ENCODE data around the gene ATF7IP. TPM values are rescaled to one million over a fixed set of nuclear protein-coding genes. Genes with fewer than 3 reads are reported as not detected.

ATF7IP gene
- total RNA-seq, 2 donors from 2014 or later, result 36.2 to 44.9 TPM

- no peak overlapping the region for H3K9ac ChIP-seq (ENCODE audit: low read depth in 2 of 2, low read length in 2 of 2)
- no peaks in the 10 kb centered on the region for H3K4me1 ChIP-seq
- H3K9me3 ChIP-seq, result no peaks in the 10 kb centered on the region
- no peak overlapping the region for H3K27ac ChIP-seq
- no peak for TF ChIP-seq CTCF (IDR thresholded peaks at IDR 0.05)
- H3K27me3 ChIP-seq, result no peaks in the 10 kb centered on the region
- intact Hi-C loops (cut with DNase I), result no loop called here
- no peak for DNase-seq
- H3K36me3 ChIP-seq, result no peaks in the 10 kb centered on the region
- H3K4me3 ChIP-seq, result no peak overlapping the region
Measured at GRCh38 chr12:14387219-14387871, 21.9 kb downstream of the ATF7IP start.

- H3K4me1 ChIP-seq, result no peaks in the 10 kb centered on the region
- H3K9me3 ChIP-seq, result no peaks in the 10 kb centered on the region
- no peak overlapping the region for H3K27ac ChIP-seq
- no peak for DNase-seq
- H3K9ac ChIP-seq (ENCODE audit: low read depth in 2 of 2, low read length in 2 of 2), result no peak overlapping the region
- intact Hi-C loops (cut with DNase I), result no loop called here
- no peaks in the 10 kb centered on the region for H3K36me3 ChIP-seq
- H3K4me3 ChIP-seq, result no peak overlapping the region
- H3K27me3 ChIP-seq, result no peaks in the 10 kb centered on the region
- TF ChIP-seq CTCF (IDR thresholded peaks at IDR 0.05), result no peak
Measured at GRCh38 chr12:14390449-14390848, 25.0 kb downstream of the ATF7IP start.

GRCh38 chr12:14390870-14391530, 25.5 kb downstream of the ATF7IP start:
- H3K27ac ChIP-seq, result no peak overlapping the region
- no peak for TF ChIP-seq CTCF (IDR thresholded peaks at IDR 0.05)
- no peaks in the 10 kb centered on the region for H3K36me3 ChIP-seq
- no peaks in the 10 kb centered on the region for H3K27me3 ChIP-seq
- no peak for DNase-seq
- H3K9me3 ChIP-seq, result no peaks in the 10 kb centered on the region
- H3K4me3 ChIP-seq, result no peak overlapping the region
- no peak overlapping the region for H3K9ac ChIP-seq (ENCODE audit: low read depth in 2 of 2, low read length in 2 of 2)
- no peaks in the 10 kb centered on the region for H3K4me1 ChIP-seq
- intact Hi-C loops (cut with DNase I), result no loop called here

- no peak for TF ChIP-seq CTCF (IDR thresholded peaks at IDR 0.05)
- Histone ChIP-seq H3K27ac (no peak overlapping the region), H3K9ac (ENCODE audit: low read depth in 2 of 2, low read length in 2 of 2) (no peak overlapping the region), H3K36me3 (no peaks in the 10 kb centered on the region), H3K27me3 (no peaks in the 10 kb centered on the region), H3K9me3 (no peaks in the 10 kb centered on the region), H3K4me3 (no peak overlapping the region), H3K4me1 (no peaks in the 10 kb centered on the region)
- intact Hi-C loops (cut with DNase I), result no loop called here
- no peak for DNase-seq
Measured at GRCh38 chr12:14393751-14394150, 28.3 kb downstream of the ATF7IP start.

DNA sequence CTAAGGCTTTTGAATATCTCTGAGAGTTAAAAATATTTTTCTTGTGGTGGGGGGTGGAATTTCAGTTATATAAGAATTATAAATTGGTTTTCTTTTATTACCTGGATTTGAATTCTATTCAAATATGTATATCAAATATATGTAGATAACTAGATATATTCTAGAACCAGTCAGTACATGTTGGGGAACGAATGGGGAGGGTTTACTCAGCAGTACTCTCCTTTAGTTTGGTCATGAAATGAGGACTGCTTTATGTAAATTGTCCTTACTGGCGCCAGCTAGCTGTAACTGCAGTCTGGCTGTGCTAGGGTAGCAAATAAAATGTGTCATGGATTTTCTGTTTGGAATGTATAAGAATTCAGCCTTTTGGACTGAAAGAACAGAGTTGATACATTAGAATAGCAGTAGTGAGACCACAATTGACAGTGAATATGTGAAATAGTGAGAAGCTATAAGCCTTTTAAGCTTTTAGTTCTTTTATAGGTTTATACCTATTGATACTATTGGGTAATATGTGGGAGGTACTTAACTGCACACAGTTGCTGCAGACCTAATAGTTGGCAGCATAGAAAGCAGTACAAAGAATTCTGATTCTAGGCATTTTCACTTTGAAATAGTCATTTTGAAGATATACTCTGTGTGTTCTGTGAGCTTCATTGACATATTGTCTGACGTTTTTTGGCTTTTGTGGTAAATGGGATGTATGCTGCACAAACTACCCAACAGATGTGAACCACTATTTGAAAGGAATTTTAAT, 29.0 kb downstream of the ATF7IP start:
- Histone ChIP-seq H3K27ac (peak overlapping the region; percentile 31), H3K4me1 (no peaks in the 10 kb centered on the region), H3K9ac (ENCODE audit: low read depth in 2 of 2, low read length in 2 of 2) (no peak overlapping the region), H3K36me3 (no peaks in the 10 kb centered on the region), H3K4me3 (no peak overlapping the region), H3K9me3 (no peaks in the 10 kb centered on the region), H3K27me3 (no peaks in the 10 kb centered on the region)
- peak; percentile 40 for DNase-seq
- intact Hi-C loops (cut with DNase I), result no loop called here
- no peak for TF ChIP-seq CTCF (IDR thresholded peaks at IDR 0.05)
